ENCODE data around the gene NEGR1. TPM values are rescaled to one million over a fixed set of nuclear protein-coding genes. Genes with fewer than 3 reads are reported as not detected.

NEGR1 gene
- total RNA-seq, 1 donor from 2014 or later: 8.6 TPM

DNA sequence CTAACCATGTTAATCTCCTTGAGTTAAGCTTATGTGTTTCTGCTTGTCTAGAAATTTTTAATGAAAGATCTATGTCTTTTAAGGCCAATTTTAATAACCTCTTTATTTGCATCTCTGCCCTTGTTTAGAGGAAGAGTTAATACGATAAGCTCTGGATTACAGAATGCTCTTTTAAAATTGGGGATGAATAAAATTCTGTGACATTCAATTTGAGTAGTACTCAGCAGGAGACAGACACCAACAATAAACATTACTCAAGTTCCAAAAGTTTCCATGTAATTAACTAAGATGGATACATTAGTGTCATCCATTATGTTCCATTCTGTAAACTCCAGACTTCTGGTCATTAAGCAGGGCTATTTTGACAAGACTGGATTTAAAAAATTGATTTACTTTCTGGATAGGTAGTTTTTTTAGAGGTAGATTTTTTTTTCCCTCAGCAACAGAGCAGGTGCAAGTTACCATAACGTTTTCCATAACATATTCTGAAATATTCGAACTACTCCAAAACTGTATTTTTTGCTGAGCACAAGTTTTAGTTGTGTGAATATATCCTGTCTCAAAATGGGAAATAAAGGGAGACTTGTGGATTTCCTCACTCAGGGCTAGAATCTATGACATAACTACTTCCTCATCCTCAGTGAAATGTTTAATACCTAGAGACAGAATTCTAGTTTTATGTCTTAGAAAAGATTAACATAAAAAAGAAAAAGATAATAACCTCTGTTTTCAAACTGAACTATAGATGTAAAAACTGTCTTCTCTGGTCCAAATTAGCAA lies 221.7 kb downstream of the NEGR1 start:
- peaks cover 4% of the 10 kb centered on the region for H3K4me1 Mint-ChIP-seq (ENCODE audit: low read depth, unreplicated experiment)
- Histone ChIP-seq H3K36me3 (ENCODE audit: insufficient read depth, low read length) (no peaks in the 10 kb centered on the region), H3K4me3 (ENCODE audit: insufficient read depth, low read depth, low read length) (no peak overlapping the region), H3K27me3 (ENCODE audit: insufficient read depth, low read length) (no peaks in the 10 kb centered on the region), H3K4me2 (ENCODE audit: low read length) (no peak overlapping the region), H3K4me1 (ENCODE audit: insufficient read depth, low read length) (no peaks in the 10 kb centered on the region), H3K9me3 (ENCODE audit: insufficient read depth, low read depth, low read length) (no peaks in the 10 kb centered on the region), H4K20me1 (ENCODE audit: insufficient read depth, low read length) (no peaks in the 10 kb centered on the region), H3K9ac (ENCODE audit: low read length) (no peak overlapping the region), H3K79me2 (ENCODE audit: insufficient read depth, low read length) (no peaks in the 10 kb centered on the region), H3K27ac (ENCODE audit: low read depth, low read length) (no peak overlapping the region), H2AFZ (ENCODE audit: low read depth, low read length) (no peak overlapping the region)
- FAIRE-seq (no peak), DNase-seq (ENCODE audit: low read depth) (no peak)
- no peaks in the 10 kb centered on the region for H3K27me3 Mint-ChIP-seq (ENCODE audit: low read depth, unreplicated experiment)
- no peak overlapping the region for H3K27ac Mint-ChIP-seq (ENCODE audit: unreplicated experiment)
- H3K4me3 Mint-ChIP-seq (ENCODE audit: unreplicated experiment): no peak overlapping the region
- TF ChIP-seq, protein P1, sequence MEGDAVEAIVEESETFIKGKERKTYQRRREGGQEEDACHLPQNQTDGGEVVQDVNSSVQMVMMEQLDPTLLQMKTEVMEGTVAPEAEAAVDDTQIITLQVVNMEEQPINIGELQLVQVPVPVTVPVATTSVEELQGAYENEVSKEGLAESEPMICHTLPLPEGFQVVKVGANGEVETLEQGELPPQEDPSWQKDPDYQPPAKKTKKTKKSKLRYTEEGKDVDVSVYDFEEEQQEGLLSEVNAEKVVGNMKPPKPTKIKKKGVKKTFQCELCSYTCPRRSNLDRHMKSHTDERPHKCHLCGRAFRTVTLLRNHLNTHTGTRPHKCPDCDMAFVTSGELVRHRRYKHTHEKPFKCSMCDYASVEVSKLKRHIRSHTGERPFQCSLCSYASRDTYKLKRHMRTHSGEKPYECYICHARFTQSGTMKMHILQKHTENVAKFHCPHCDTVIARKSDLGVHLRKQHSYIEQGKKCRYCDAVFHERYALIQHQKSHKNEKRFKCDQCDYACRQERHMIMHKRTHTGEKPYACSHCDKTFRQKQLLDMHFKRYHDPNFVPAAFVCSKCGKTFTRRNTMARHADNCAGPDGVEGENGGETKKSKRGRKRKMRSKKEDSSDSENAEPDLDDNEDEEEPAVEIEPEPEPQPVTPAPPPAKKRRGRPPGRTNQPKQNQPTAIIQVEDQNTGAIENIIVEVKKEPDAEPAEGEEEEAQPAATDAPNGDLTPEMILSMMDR (IDR thresholded peaks at IDR 0.05; ENCODE audit: insufficient read depth, low read depth, low read length): no peak
- TF ChIP-seq EZH2 (IDR thresholded peaks at IDR 0.05; ENCODE audit: insufficient read depth, low read length): no peak
- H3K9me3 Mint-ChIP-seq (ENCODE audit: unreplicated experiment): no peaks in the 10 kb centered on the region
- H3K36me3 Mint-ChIP-seq (ENCODE audit: low read depth, unreplicated experiment): no peaks in the 10 kb centered on the region

DNA sequence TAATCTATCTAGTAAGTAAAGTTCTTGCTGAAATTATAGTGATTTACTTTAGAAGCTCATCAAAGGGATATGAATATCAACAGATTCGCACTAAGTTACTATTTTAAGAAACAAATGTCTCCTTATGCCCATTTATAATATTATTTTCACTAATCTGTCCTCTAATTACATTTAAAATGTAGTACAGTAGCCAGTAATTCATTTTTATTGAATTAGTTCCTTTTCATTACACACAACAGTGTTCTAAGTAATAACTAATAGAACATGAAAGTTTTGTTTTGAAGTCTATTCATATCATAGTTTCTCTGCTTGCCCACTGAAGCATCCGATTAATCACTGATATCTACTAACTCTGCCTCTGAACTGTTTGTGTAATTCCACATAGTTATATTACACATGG lies 225.8 kb downstream of the NEGR1 start:
- Histone ChIP-seq H3K9me3 (ENCODE audit: insufficient read depth, low read depth, low read length) (no peaks in the 10 kb centered on the region), H3K4me1 (ENCODE audit: insufficient read depth, low read length) (no peaks in the 10 kb centered on the region), H2AFZ (ENCODE audit: low read depth, low read length) (no peak overlapping the region), H3K9ac (ENCODE audit: low read length) (no peak overlapping the region), H4K20me1 (ENCODE audit: insufficient read depth, low read length) (no peaks in the 10 kb centered on the region), H3K79me2 (ENCODE audit: insufficient read depth, low read length) (no peaks in the 10 kb centered on the region), H3K4me3 (ENCODE audit: insufficient read depth, low read depth, low read length) (no peak overlapping the region), H3K36me3 (ENCODE audit: insufficient read depth, low read length) (no peaks in the 10 kb centered on the region), H3K27ac (ENCODE audit: low read depth, low read length) (no peak overlapping the region), H3K4me2 (ENCODE audit: low read length) (no peak overlapping the region), H3K27me3 (ENCODE audit: insufficient read depth, low read length) (no peaks in the 10 kb centered on the region)
- Mint-ChIP-seq H3K4me1 (ENCODE audit: low read depth, unreplicated experiment) (peaks cover 4% of the 10 kb centered on the region), H3K4me3 (ENCODE audit: unreplicated experiment) (no peak overlapping the region), H3K27ac (ENCODE audit: unreplicated experiment) (no peak overlapping the region), H3K27me3 (ENCODE audit: low read depth, unreplicated experiment) (no peaks in the 10 kb centered on the region), H3K36me3 (ENCODE audit: low read depth, unreplicated experiment) (no peaks in the 10 kb centered on the region), H3K9me3 (ENCODE audit: unreplicated experiment) (no peaks in the 10 kb centered on the region)
- FAIRE-seq (no peak), DNase-seq (ENCODE audit: low read depth) (no peak)
- TF ChIP-seq EZH2 (IDR thresholded peaks at IDR 0.05; ENCODE audit: insufficient read depth, low read length): no peak
- TF ChIP-seq, protein P1 (IDR thresholded peaks at IDR 0.05; ENCODE audit: insufficient read depth, low read depth, low read length): no peak

DNA sequence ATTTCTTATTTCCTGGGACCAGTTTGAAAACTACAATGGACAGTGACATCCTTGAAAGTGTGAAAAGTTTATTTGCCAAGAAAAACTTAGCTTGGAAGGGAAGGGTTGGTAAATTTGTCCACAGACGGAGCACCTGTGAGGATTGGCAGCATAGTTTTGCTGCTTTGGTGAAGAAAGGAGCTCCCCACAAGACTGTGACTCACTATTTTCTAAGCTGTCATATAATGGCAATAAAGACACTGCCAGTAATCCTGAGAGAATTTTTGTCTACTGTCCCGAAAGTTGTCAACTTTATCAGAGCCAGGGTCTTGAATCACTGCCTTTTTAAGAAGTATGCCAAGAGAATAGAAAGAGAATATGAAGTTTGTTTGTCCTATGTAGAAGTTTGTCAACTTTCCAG lies 230.8 kb downstream of the NEGR1 start:
- Mint-ChIP-seq H3K27ac (ENCODE audit: unreplicated experiment) (no peak overlapping the region), H3K9me3 (ENCODE audit: unreplicated experiment) (no peaks in the 10 kb centered on the region), H3K4me1 (ENCODE audit: low read depth, unreplicated experiment) (peaks cover 5% of the 10 kb centered on the region), H3K36me3 (ENCODE audit: low read depth, unreplicated experiment) (no peaks in the 10 kb centered on the region), H3K4me3 (ENCODE audit: unreplicated experiment) (no peak overlapping the region), H3K27me3 (ENCODE audit: low read depth, unreplicated experiment) (no peaks in the 10 kb centered on the region)
- Histone ChIP-seq H3K27ac (ENCODE audit: low read depth, low read length) (no peak overlapping the region), H3K27me3 (ENCODE audit: insufficient read depth, low read length) (no peaks in the 10 kb centered on the region), H2AFZ (ENCODE audit: low read depth, low read length) (no peak overlapping the region), H4K20me1 (ENCODE audit: insufficient read depth, low read length) (no peaks in the 10 kb centered on the region), H3K9ac (ENCODE audit: low read length) (no peak overlapping the region), H3K36me3 (ENCODE audit: insufficient read depth, low read length) (no peaks in the 10 kb centered on the region), H3K4me2 (ENCODE audit: low read length) (peak overlapping the region; percentile 4), H3K4me1 (ENCODE audit: insufficient read depth, low read length) (no peaks in the 10 kb centered on the region), H3K9me3 (ENCODE audit: insufficient read depth, low read depth, low read length) (no peaks in the 10 kb centered on the region), H3K79me2 (ENCODE audit: insufficient read depth, low read length) (no peaks in the 10 kb centered on the region), H3K4me3 (ENCODE audit: insufficient read depth, low read depth, low read length) (no peak overlapping the region)
- FAIRE-seq (no peak), DNase-seq (ENCODE audit: low read depth) (peak; percentile 25)
- TF ChIP-seq, protein P1 (IDR thresholded peaks at IDR 0.05; ENCODE audit: insufficient read depth, low read depth, low read length): no peak
- no peak for TF ChIP-seq EZH2 (IDR thresholded peaks at IDR 0.05; ENCODE audit: insufficient read depth, low read length)
